Measurements from ENCODE around the gene NEMP2. TPM values are rescaled to one million over a fixed set of nuclear protein-coding genes. Genes with fewer than 3 reads are reported as not detected.

The NEMP2 gene
- total RNA-seq, 1 donor from 2014 or later, result 7.2 TPM

DNA sequence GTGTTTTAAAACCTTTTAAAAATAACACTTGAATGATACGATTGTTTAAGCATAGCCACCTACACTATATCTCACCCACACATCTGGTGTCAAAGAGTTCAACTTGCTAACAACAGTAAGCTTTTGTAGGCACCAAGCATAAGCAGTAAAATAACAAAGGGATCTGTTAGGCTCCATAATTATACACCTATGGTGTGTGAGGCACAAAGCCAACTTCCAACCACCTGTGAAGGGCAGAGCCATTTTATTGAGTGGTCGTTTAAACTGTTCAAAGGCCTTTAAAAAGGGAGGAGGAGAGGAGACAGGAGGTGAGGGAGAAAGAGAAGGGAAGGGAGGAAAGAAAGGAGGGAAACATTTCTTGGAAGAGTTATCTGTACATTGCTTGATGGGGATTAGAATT lies 27.9 kb downstream of the NEMP2 start:
- H3K36me3 Mint-ChIP-seq, result peaks cover 7% of the 10 kb centered on the region
- H3K4me1 Mint-ChIP-seq (ENCODE audit: unreplicated experiment), result peaks cover 13% of the 10 kb centered on the region
- H3K4me3 Mint-ChIP-seq, result no peak overlapping the region
- H3K27ac Mint-ChIP-seq, result no peak overlapping the region
- TF ChIP-seq, protein P1, sequence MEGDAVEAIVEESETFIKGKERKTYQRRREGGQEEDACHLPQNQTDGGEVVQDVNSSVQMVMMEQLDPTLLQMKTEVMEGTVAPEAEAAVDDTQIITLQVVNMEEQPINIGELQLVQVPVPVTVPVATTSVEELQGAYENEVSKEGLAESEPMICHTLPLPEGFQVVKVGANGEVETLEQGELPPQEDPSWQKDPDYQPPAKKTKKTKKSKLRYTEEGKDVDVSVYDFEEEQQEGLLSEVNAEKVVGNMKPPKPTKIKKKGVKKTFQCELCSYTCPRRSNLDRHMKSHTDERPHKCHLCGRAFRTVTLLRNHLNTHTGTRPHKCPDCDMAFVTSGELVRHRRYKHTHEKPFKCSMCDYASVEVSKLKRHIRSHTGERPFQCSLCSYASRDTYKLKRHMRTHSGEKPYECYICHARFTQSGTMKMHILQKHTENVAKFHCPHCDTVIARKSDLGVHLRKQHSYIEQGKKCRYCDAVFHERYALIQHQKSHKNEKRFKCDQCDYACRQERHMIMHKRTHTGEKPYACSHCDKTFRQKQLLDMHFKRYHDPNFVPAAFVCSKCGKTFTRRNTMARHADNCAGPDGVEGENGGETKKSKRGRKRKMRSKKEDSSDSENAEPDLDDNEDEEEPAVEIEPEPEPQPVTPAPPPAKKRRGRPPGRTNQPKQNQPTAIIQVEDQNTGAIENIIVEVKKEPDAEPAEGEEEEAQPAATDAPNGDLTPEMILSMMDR (conservative IDR thresholded peaks at IDR 0.05), result no peak
- H3K27me3 Mint-ChIP-seq, result no peaks in the 10 kb centered on the region
- DNase-seq (ENCODE audit: extremely low spot score, unreplicated experiment), result no peak
- no peaks in the 10 kb centered on the region for H3K9me3 Mint-ChIP-seq

DNA sequence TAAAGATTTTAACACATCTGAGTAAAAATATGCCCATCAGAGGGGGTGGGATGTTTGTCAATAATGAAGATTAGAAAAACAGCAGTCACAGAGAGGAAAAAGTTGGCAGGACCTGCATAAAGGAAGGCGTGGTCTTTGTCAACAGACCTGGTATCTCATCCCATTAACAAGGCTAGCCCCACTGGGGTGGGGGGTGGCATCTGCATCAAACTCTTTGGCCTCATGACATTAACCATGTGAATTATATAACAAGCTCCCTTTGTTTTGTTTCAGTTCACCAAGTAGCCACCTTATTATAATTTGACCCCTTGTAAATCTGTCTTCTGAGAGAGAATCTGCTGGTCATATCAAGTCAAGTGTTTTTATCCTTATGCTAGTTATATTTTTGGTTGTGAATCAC lies 28.8 kb downstream of the NEMP2 start:
- no peaks in the 10 kb centered on the region for H3K9me3 Mint-ChIP-seq
- no peak overlapping the region for H3K4me3 Mint-ChIP-seq
- peaks cover 13% of the 10 kb centered on the region for H3K4me1 Mint-ChIP-seq (ENCODE audit: unreplicated experiment)
- no peak overlapping the region for H3K27ac Mint-ChIP-seq
- peaks cover 7% of the 10 kb centered on the region for H3K36me3 Mint-ChIP-seq
- H3K27me3 Mint-ChIP-seq, result no peaks in the 10 kb centered on the region
- DNase-seq (ENCODE audit: extremely low spot score, unreplicated experiment), result no peak
- TF ChIP-seq, protein P1 (conservative IDR thresholded peaks at IDR 0.05), result no peak

DNA sequence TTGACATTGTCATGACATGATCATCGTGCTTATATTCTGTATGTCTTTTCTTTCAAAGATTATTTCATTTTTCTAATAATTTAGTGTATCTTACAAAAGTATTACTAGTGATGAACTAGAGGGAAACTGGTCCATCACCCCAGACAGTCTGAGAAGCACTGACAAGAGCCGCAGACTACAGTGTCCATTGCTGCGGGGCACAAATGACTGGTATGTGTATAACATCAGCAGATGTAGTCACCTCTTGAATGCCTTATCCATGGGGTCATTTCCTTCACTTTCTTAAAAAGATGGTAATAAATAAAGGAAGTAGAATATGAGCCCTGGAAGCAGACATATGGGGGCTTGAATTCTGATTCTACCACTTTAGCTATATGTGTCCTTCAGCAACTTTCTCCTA lies 29.6 kb downstream of the NEMP2 start:
- no peak overlapping the region for H3K4me3 Mint-ChIP-seq
- peaks cover 5% of the 10 kb centered on the region for H3K36me3 Mint-ChIP-seq
- TF ChIP-seq, protein P1 (conservative IDR thresholded peaks at IDR 0.05), result no peak
- no peak for DNase-seq (ENCODE audit: extremely low spot score, unreplicated experiment)
- H3K27me3 Mint-ChIP-seq, result no peaks in the 10 kb centered on the region
- no peaks in the 10 kb centered on the region for H3K9me3 Mint-ChIP-seq
- H3K27ac Mint-ChIP-seq, result no peak overlapping the region
- peaks cover 13% of the 10 kb centered on the region for H3K4me1 Mint-ChIP-seq (ENCODE audit: unreplicated experiment)

DNA sequence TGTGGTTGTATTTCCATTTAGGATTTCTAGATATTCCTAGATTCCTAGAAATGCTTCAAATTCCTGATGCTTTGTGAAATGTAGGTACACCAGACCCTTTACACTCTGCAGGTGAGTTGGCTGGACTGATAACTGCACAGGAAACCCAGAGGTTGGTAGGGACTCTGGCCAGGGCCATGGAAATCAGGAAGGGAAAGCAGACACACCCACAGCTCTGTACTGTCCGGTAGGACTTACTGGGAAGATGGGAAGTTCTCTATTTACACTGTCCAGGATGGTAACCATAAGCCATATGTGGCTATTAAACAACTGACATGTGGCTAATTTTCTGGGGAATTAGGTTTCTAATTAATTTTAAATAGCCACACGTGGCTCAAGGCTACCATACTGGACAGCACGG lies 31.4 kb downstream of the NEMP2 start:
- H3K9me3 Mint-ChIP-seq, result no peaks in the 10 kb centered on the region
- H3K4me1 Mint-ChIP-seq (ENCODE audit: unreplicated experiment), result peaks cover 13% of the 10 kb centered on the region
- H3K36me3 Mint-ChIP-seq, result no peaks in the 10 kb centered on the region
- H3K27ac Mint-ChIP-seq, result no peak overlapping the region
- no peak overlapping the region for H3K4me3 Mint-ChIP-seq
- no peaks in the 10 kb centered on the region for H3K27me3 Mint-ChIP-seq
- TF ChIP-seq, protein P1 (conservative IDR thresholded peaks at IDR 0.05), result no peak
- no peak for DNase-seq (ENCODE audit: extremely low spot score, unreplicated experiment)

DNA sequence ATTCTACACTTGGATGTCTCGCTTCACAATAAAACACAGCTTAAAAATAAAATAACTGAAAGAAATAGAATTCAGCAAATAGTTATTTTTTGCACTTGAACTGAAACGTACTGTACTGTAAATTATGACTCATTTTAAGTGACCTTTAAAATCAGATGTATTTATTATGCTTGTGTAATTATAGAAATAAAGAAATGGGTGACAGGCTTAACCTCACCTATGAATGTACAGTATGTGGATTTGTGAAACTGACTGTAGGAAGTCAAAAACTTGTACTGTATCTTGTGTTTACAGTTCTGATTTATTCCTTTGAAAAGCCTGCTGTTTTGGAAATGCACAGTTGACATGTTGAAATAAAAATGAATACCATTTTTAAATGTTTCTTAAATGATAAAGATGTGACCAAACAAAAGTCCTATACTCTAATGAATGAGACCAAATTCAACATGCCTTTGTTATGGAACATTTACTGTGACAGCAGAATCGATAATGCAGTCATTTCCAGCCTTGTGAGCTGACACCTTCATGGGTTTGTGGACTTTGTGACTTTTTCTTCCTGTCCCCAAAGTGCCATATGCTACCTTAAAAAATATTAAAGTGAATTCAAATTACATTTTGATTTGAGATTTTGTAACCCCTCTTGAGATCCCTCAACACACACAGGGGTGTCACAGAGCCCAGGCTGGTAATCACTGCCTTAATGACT lies 32.7 kb downstream of the NEMP2 start:
- DNase-seq (ENCODE audit: extremely low spot score, unreplicated experiment), result no peak
- no peaks in the 10 kb centered on the region for H3K9me3 Mint-ChIP-seq
- H3K36me3 Mint-ChIP-seq, result peaks cover 4% of the 10 kb centered on the region
- H3K27me3 Mint-ChIP-seq, result no peaks in the 10 kb centered on the region
- no peak overlapping the region for H3K27ac Mint-ChIP-seq
- H3K4me1 Mint-ChIP-seq (ENCODE audit: unreplicated experiment), result peaks cover 18% of the 10 kb centered on the region
- TF ChIP-seq, protein P1 (conservative IDR thresholded peaks at IDR 0.05), result no peak
- H3K4me3 Mint-ChIP-seq, result no peak overlapping the region
